Superior temporal gyrus (tissue), 1 donor: ENCODE measurements around the gene TRMT2B.
"Not testable (repeated sequence)": the region's sequence is repeated elsewhere in the genome, so short reads cannot be mapped to it uniquely, and the experiment has no call there.

Experiments
- DNase-seq: peaks from one replicate; pipeline ENCODE4 v3.0.0-alpha.2; 2016; ENCODE audit errors: extremely low spot score

The TRMT2B gene

GRCh38 chrX:101051549-101052302, at the start of gene TRMT2B:
Gene TRMT2B, minus strand, starts transcription at chrX:101052111. Its CDS starts 9,822 bp downstream, at chrX:101042289.
- DNase-seq, result peak; percentile 66

- peak; percentile 85 for DNase-seq
These were observed 45.9 kb upstream of the TRMT2B start, which contains the start of gene CENPI for GRCh38 chrX:101097546-101098453. Gene CENPI, plus strand, starts transcription at chrX:101098204. Its CDS starts 2,867 bp downstream, at chrX:101101071.

- no peak for DNase-seq
These were observed 39.9 kb upstream of the TRMT2B start for GRCh38 chrX:101091817-101092216.

- peak; percentile 8 for DNase-seq
These were observed 29.3 kb upstream of the TRMT2B start for GRCh38 chrX:101081231-101081630.

GRCh38 chrX:101080326-101081124, 28.6 kb upstream of the TRMT2B start:
- DNase-seq, result peak; percentile 19

- DNase-seq, result peak; percentile 11
These were observed 27.9 kb upstream of the TRMT2B start for GRCh38 chrX:101079736-101080270.

- DNase-seq, result peak; percentile 34
These were observed 27.0 kb upstream of the TRMT2B start, which contains the start of gene TMEM35A for GRCh38 chrX:101078716-101079598. Gene TMEM35A, plus strand, starts transcription at chrX:101078879. Its CDS starts 124 bp downstream, at chrX:101079003.

- DNase-seq, result no peak
These were observed 19.7 kb upstream of the TRMT2B start for GRCh38 chrX:101071582-101071981.

- no peak for DNase-seq
These were observed 10.3 kb upstream of the TRMT2B start for GRCh38 chrX:101062176-101062575.

GRCh38 chrX:101057093-101057714, 5.3 kb upstream of the TRMT2B start:
- no peak for DNase-seq

- not testable (repeated sequence) for DNase-seq
These were observed 4.6 kb upstream of the TRMT2B start for GRCh38 chrX:101056551-101056950.

GRCh38 chrX:101051153-101051548, 760 bp downstream of the TRMT2B start:
- no peak for DNase-seq

- no peak for DNase-seq
These were observed 11.7 kb downstream of the TRMT2B start for GRCh38 chrX:101040197-101040596.

- DNase-seq, result no peak
These were observed 14.7 kb downstream of the TRMT2B start for GRCh38 chrX:101037231-101037630.

- DNase-seq, result no peak
These were observed 22.2 kb downstream of the TRMT2B start for GRCh38 chrX:101029665-101030064.

GRCh38 chrX:101028562-101028961, 23.3 kb downstream of the TRMT2B start:
- DNase-seq, result no peak

GRCh38 chrX:101025126-101025525, 26.8 kb downstream of the TRMT2B start:
- DNase-seq, result no peak

GRCh38 chrX:101022020-101022419, 29.9 kb downstream of the TRMT2B start:
- no peak for DNase-seq

- DNase-seq, result not testable (repeated sequence)
These were observed 39.9 kb downstream of the TRMT2B start for GRCh38 chrX:101012031-101012430.

GRCh38 chrX:101009090-101009489, 42.8 kb downstream of the TRMT2B start:
- DNase-seq, result no peak
